GM18873 (cell line): Measurements from ENCODE around the gene ATP6AP2.
"Not testable (repeated sequence)": the region's sequence is repeated elsewhere in the genome, so short reads cannot be mapped to it uniquely, and the experiment has no call there.

Source experiments
- ATAC-seq: cut with Tn5 transposase; IDR thresholded peaks from one replicate; pipeline ENCODE4 v1.9.1; 2021; ENCODE audit warnings: mild to moderate bottlenecking, moderate library complexity, moderate number of reproducible peaks; ENCODE audit not compliant: unreplicated experiment, low FRiP score

ATP6AP2 gene, protein sequence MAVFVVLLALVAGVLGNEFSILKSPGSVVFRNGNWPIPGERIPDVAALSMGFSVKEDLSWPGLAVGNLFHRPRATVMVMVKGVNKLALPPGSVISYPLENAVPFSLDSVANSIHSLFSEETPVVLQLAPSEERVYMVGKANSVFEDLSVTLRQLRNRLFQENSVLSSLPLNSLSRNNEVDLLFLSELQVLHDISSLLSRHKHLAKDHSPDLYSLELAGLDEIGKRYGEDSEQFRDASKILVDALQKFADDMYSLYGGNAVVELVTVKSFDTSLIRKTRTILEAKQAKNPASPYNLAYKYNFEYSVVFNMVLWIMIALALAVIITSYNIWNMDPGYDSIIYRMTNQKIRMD

GRCh38 chrX:40580537-40581335 lies at the start of gene ATP6AP2:
ATP6AP2 (plus strand) TSS chrX:40580970; CDS start chrX:40581066, 96 bp downstream.
- peak; percentile 96 for ATAC-seq

DNA sequence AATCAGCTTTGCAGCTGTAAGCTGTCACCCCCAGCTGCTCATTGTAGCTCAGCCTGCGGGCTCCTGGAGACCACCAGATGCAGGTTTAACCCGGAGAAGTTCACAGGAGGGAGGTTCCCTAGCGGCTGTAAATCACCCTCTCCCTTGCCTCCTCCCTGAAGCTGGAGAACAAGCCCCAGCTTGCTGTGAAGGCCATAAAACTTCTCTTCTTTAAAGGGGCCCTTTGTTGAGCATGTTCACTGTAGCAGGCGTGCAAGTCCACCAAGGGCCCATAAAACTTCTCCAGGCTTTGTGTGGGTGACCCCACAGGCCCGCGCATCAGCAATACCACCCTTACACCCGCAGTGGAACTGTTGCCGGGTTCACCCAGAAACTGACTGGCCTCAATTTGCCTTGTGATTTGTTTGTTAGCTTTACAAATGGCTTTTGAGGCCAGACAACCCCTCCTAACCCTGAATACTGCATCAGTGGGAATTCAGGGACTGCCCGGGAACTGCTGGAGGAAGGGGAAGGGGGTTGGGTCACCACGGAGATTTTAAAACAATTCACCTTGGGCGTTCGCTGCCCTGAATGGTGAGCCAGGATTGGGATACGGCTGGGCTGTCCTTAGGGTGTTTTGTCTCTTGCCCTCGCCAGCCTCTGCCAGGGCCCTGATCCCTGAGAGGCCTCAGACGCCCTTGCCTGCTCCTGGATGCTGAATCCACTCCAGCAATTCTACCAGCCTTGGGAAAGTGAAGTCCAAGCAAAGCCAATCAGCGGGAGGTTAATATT lies 49.5 kb upstream of the ATP6AP2 start:
- no peak for ATAC-seq

- ATAC-seq: no peak
Observed at GRCh38 chrX:40537310-40537709, 43.5 kb upstream of the ATP6AP2 start.

- no peak for ATAC-seq
Observed at GRCh38 chrX:40538406-40538805, 42.4 kb upstream of the ATP6AP2 start.

GRCh38 chrX:40539214-40540142 lies 41.3 kb upstream of the ATP6AP2 start:
- ATAC-seq: no peak

DNA sequence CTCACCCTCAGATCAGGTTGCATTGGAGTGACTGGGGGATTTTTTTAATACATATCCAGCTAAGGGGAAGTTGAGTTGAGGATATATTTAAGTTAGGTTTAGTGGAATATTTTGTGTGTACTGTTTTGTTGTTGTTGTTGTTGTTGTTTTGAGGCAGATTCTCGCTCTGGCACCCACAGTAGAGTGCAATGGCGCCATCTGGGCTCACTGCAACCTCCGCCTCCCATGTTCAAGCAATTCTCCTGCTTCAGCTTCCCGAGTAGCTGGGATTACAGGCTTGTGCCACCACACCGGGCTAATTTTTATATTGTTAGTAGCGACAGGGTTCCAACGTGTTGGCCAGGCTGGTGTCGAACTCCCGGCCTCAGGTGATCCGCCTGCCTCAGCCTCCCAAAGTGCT lies 38.6 kb upstream of the ATP6AP2 start:
- ATAC-seq: no peak

GRCh38 chrX:40542972-40543371 lies 37.8 kb upstream of the ATP6AP2 start:
- ATAC-seq: no peak

- ATAC-seq: no peak
Observed at GRCh38 chrX:40543661-40544328, 37.0 kb upstream of the ATP6AP2 start.

DNA sequence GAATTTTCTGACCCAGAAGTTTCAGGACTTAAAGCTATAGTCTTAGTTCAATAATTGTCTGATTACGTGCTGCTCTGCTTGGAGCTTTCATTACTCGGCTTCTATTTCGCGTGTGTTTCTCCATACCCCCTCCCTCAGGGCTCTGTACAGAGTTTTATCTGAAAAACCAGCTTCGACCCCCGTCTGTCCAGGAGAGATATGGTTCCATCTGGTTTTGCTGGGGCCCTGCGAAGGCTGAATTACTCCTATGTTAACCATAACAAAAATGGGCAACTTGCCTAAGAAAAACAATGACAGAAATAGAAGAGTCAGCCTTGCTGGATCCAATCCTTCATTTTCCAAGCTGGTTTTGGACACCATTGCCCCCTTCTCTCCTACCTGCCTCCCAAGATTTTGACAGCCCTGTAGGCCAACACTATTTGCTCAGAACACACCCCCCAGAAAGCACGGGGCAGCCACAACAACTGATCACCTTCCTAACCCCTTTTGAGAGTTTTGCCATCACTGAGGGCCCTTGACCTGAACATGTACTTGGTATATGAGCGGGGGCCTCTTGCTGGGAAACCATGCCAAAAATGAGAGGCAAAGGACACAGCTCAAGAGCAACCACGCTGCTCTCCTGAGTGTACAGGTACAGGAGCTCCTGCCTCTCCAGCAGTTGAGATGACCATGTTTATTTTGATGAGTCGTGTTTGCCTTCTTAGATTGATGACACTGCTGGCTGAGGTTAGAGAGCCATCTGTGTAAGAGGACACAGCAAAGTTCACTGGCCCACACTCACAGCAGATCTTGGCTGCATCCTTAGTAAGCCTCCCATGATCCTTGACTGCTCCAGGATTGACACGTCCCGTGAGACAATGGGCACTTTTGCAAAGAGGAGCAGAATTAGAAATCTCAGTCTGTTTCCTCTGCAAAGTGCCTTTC lies 36.2 kb upstream of the ATP6AP2 start:
- no peak for ATAC-seq

DNA sequence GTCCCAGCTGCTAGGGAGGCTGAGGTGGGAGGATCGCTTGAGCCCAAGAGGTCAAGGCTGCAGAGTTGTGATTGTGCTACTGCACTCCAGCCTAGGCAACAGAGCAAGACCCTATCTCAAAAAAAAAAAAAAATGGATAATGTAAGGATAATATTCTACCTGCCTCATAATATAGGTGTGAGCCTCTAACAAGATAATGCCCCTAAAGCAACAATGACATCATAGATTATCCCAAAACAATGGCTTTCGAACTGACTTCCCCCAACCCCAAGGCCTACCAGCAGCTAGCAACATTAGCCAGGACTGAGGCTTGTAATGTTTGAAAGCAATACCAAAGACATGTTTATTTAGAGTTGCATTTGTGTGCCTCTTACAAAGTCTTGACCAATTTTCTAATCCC lies 33.9 kb upstream of the ATP6AP2 start:
- ATAC-seq: no peak

DNA sequence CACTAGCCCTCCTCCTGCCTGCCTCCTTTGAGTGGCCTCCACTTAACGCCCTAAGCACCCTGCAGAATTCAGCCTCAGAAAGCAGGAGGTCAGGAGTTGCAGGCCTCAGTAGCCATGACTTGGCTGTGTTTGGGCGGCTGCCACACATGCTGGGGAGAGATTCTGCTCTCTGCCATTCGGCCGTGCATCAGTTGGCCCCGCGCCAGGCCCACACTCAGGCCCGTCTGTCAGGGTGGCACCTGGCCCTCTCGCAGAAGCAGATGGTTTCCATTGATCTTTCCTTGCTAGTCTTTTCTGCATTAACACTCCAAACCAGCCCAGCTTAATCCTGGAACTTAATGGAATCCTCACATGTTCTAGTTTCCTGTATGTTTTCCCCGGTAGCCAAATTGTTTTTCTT lies 30.7 kb upstream of the ATP6AP2 start:
- ATAC-seq: no peak

- no peak for ATAC-seq
Observed at GRCh38 chrX:40552768-40553167, 28.0 kb upstream of the ATP6AP2 start.

- no peak for ATAC-seq
Observed at GRCh38 chrX:40558590-40558989, 22.2 kb upstream of the ATP6AP2 start.

GRCh38 chrX:40563784-40564183 lies 17.0 kb upstream of the ATP6AP2 start:
- no peak for ATAC-seq

- ATAC-seq: no peak
Observed at GRCh38 chrX:40564447-40564846, 16.3 kb upstream of the ATP6AP2 start.

- no peak for ATAC-seq
Observed at GRCh38 chrX:40570346-40571093, 10.2 kb upstream of the ATP6AP2 start.

- not testable (repeated sequence) for ATAC-seq
Observed at GRCh38 chrX:40571164-40571563, 9.6 kb upstream of the ATP6AP2 start.

- ATAC-seq: no peak
Observed at GRCh38 chrX:40571600-40571999, 9.2 kb upstream of the ATP6AP2 start.
